ENCODE results near the gene ARMC6.

DNA sequence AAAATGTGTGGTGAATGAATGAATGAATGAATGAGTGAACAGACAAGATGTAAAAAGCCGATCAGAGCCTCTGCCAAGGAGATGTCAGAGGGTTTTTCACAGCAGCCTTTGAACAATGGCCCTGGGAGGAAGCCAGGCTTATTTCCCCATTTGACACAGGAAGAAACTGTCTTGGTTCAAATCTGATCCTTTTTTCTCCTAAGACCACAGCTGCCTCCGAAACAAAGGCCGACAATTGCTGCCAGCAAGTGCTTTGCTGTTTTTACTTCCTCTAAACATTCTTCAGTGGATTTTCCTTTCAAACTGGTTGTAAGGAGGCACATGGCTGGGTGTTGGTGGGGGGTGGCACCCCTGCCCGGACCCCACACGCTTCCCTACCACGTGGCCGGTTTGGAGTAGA is 48.1 kb upstream of the ARMC6 start:
- TF ChIP-seq ZNF23 (tag by site-specific recombination; IDR thresholded peaks at IDR 0.05; ENCODE audit: borderline replicate concordance): no peak
- TF ChIP-seq GLIS1 (tag by site-specific recombination; IDR thresholded peaks at IDR 0.05): no peak
- TF ChIP-seq, protein P1, sequence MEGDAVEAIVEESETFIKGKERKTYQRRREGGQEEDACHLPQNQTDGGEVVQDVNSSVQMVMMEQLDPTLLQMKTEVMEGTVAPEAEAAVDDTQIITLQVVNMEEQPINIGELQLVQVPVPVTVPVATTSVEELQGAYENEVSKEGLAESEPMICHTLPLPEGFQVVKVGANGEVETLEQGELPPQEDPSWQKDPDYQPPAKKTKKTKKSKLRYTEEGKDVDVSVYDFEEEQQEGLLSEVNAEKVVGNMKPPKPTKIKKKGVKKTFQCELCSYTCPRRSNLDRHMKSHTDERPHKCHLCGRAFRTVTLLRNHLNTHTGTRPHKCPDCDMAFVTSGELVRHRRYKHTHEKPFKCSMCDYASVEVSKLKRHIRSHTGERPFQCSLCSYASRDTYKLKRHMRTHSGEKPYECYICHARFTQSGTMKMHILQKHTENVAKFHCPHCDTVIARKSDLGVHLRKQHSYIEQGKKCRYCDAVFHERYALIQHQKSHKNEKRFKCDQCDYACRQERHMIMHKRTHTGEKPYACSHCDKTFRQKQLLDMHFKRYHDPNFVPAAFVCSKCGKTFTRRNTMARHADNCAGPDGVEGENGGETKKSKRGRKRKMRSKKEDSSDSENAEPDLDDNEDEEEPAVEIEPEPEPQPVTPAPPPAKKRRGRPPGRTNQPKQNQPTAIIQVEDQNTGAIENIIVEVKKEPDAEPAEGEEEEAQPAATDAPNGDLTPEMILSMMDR (tag by site-specific recombination; IDR thresholded peaks at IDR 0.05): no peak
- TF ChIP-seq, protein P2, sequence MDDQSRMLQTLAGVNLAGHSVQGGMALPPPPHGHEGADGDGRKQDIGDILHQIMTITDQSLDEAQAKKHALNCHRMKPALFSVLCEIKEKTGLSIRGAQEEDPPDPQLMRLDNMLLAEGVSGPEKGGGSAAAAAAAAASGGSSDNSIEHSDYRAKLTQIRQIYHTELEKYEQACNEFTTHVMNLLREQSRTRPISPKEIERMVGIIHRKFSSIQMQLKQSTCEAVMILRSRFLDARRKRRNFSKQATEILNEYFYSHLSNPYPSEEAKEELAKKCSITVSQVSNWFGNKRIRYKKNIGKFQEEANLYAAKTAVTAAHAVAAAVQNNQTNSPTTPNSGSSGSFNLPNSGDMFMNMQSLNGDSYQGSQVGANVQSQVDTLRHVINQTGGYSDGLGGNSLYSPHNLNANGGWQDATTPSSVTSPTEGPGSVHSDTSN (CRISPR knock-in tag; IDR thresholded peaks at IDR 0.05): no peak
- no peak for TF ChIP-seq ZNF24 (tag by site-specific recombination; IDR thresholded peaks at IDR 0.05)
- TF ChIP-seq ZSCAN16 (tag by site-specific recombination; IDR thresholded peaks at IDR 0.05): no peak
- TF ChIP-seq ZNF121 (tag by site-specific recombination; IDR thresholded peaks at IDR 0.05): no peak
- no peak for TF ChIP-seq ZNF335 (tag by site-specific recombination; conservative IDR thresholded peaks at IDR 0.05)
- TF ChIP-seq TCF7L2 (IDR thresholded peaks at IDR 0.05; ENCODE audit: borderline replicate concordance, low read depth, low read length): no peak
- no peak for TF ChIP-seq HOXA7 (CRISPR knock-in tag; IDR thresholded peaks at IDR 0.05; ENCODE audit: borderline replicate concordance)
- no peak for TF ChIP-seq HOXC10 (CRISPR knock-in tag; IDR thresholded peaks at IDR 0.05)
- no peak for TF ChIP-seq SP2 (tag by site-specific recombination; IDR thresholded peaks at IDR 0.05)

Measured in HEK293 (cell line).